GM12878 (cell line): ENCODE results near the gene RAP1GAP2. TPM values are rescaled to one million over a fixed set of nuclear protein-coding genes. Genes with fewer than 3 reads are reported as not detected.

Experiments used
- ATAC-seq: fragments of 200-7000 bp; cut with Tn5 transposase; 3 replicates; pipeline ENCODE4 v1.9.1; 2020; ENCODE audit warnings: mild to moderate bottlenecking, moderate library complexity
- BruUV-seq: library from RNA; stranded (reverse); fragments of 400-500 nt; replicated peaks from 2 replicates; lab custom pipeline; 2021; lab: Mats Ljungman, UMichigan
- CTCF ChIA-PET: fragments of 300-600 bp; sonication (Branson Sonifier 250); formaldehyde crosslinking; extraction: SDS; loops from one replicate; lab custom pipeline; 2021; ENCODE audit warnings: inconsistent platforms; lab: Yijun Ruan, JAX
- POLR2A ChIA-PET: fragments of 350-600 bp; formaldehyde crosslinking; extraction: SDS; loops from one replicate; lab custom pipeline; 2021; ENCODE audit warnings: inconsistent platforms; lab: Charles Lee
- RAD21 ChIA-PET: fragments of 300-600 bp; sonication (Branson Sonifier 250); formaldehyde crosslinking; loops from one replicate; lab custom pipeline; 2023; ENCODE audit warnings: antibody characterized with exemption; ENCODE audit not compliant: unreplicated experiment; lab: Charles Lee
- SMC1A ChIA-PET: fragments of 300-600 bp; sonication (Branson Sonifier 250); formaldehyde crosslinking; loops from one replicate; lab custom pipeline; 2023; ENCODE audit not compliant: unreplicated experiment, uncharacterized antibody; lab: Charles Lee
- DNase-seq: peaks from one replicate; pipeline ENCODE4 v3.0.0-alpha.2; 2011; ENCODE audit warnings: low read depth, low spot score
- FAIRE-seq: peaks from 3 replicates; lab custom pipeline; 2011; peaks lifted over from hg19 to GRCh38; lab: Jason Lieb, UNC
- H2AFZ ChIP-seq: 2 replicates; pipeline ENCODE4 v1.6.0; 2011; ENCODE audit warnings: low read depth, low read length, control low read depth; ENCODE audit not compliant: control insufficient read depth
- H3K27ac ChIP-seq: 2 replicates; pipeline ENCODE4 v1.5.1; 2011; ENCODE audit warnings: control low read depth; ENCODE audit not compliant: control insufficient read depth, insufficient read depth
- H3K27me3 ChIP-seq, 2 experiments: replicated peaks in 1 of 2; 2 replicates each; pipeline versions ENCODE4 v1.6.0 to v1.6.1; 2011; ENCODE audit warnings: low read length in 1 of 2; ENCODE audit not compliant: control insufficient read depth in 2 of 2, insufficient read depth in 2 of 2
- H3K36me3 ChIP-seq, 2 experiments: 2 replicates each; pipeline ENCODE4 v1.5.1; 2011; ENCODE audit warnings: low read length in 1 of 2; ENCODE audit not compliant: control insufficient read depth in 2 of 2, insufficient read depth in 2 of 2
- H3K4me1 ChIP-seq: 2 replicates; pipeline ENCODE4 v1.6.1; 2011; ENCODE audit warnings: mild to moderate bottlenecking, low read length, moderate library complexity, mixed read lengths; ENCODE audit not compliant: control insufficient read depth, insufficient read depth
- H3K4me2 ChIP-seq: 2 replicates; pipeline ENCODE4 v1.6.0; 2011; ENCODE audit warnings: control low read depth; ENCODE audit not compliant: control insufficient read depth, insufficient read depth
- H3K4me3 ChIP-seq: fragments of 200-600 bp; sonication (generic); 2 replicates; pipeline ENCODE4 v1.5.1; 2016
- H3K79me2 ChIP-seq: 2 replicates; pipeline ENCODE4 v1.6.0; 2011; ENCODE audit warnings: low read length; ENCODE audit not compliant: control insufficient read depth, insufficient read depth
- H3K9ac ChIP-seq: 2 replicates; pipeline ENCODE4 v1.8.0; 2011; ENCODE audit warnings: low read length, control low read depth, mixed read lengths; ENCODE audit not compliant: control insufficient read depth, insufficient read depth
- H3K9me3 ChIP-seq: replicated peaks from 3 replicates; pipeline ENCODE4 v1.5.1; 2011; ENCODE audit warnings: mild to moderate bottlenecking, low read length; ENCODE audit not compliant: control insufficient read depth, insufficient read depth
- H4K20me1 ChIP-seq: 2 replicates; pipeline ENCODE4 v1.6.0; 2011; ENCODE audit not compliant: control insufficient read depth, insufficient read depth
- KAT2A ChIP-seq: conservative IDR thresholded peaks from 2 replicates; pipeline ENCODE4 v1.6.1; 2011; ENCODE audit warnings: low read depth, low read length; ENCODE audit not compliant: control insufficient read depth
- NFXL1 ChIP-seq: fragments of 450-650 bp; IDR thresholded peaks from 2 replicates; pipeline ENCODE4 v1.6.1; 2017; ENCODE audit warnings: antibody characterized with exemption, mild to moderate bottlenecking, borderline replicate concordance
- RELA ChIP-seq: fragments of 450-650 bp; IDR thresholded peaks from 2 replicates; pipeline ENCODE4 v1.8.0; 2014; ENCODE audit warnings: borderline replicate concordance; ENCODE audit not compliant: partially characterized antibody
- STAT1 ChIP-seq: fragments of 450-650 bp; conservative IDR thresholded peaks from 2 replicates; pipeline ENCODE4 v1.6.1; 2014; ENCODE audit warnings: antibody characterized with exemption, mild to moderate bottlenecking
- SUZ12 ChIP-seq: fragments of 200-600 bp; sonication (generic); IDR thresholded peaks from one replicate; pipeline ENCODE4 v1.6.1; 2018; ENCODE audit warnings: antibody characterized with exemption, mild to moderate bottlenecking; ENCODE audit not compliant: unreplicated experiment
- WGBS: methylation state at CpG from one replicate; pipeline ENCODE4 v1.1.6; 2016; ENCODE audit warnings: low lambda C conversion rate; ENCODE audit not compliant: insufficient replicate concordance, insufficient coverage; ENCODE audit errors: missing lambda C conversion rate; 5-methylcytosine and 5-hydroxymethylcytosine counted together
- in situ Hi-C: fragments of 300-500 bp; cut with MboI; formaldehyde crosslinking; loops from 9 replicates; pipeline ENCODE4 v1.14.3; 2018; ENCODE audit warnings: mixed read lengths
- intact Hi-C: fragments of 100-400 bp; cut with micrococcal nuclease; formaldehyde crosslinking; loops from one replicate; pipeline ENCODE4 v1.14.2; 2022; ENCODE audit not compliant: unreplicated experiment
- polyA plus RNA-seq, 11 experiments: library from polyadenylated mRNA; depleted of rRNA in 4 of 11; unstranded in 6 of 11; stranded (reverse) in 5 of 11; fragments of >200 nt; fragmentation: Nextera tagmentation in 4 of 11; fragmentation: Illumina TruSeq in 1 of 11; extraction: Ambion mirVana in 4 of 11; extraction: Trizol in 1 of 11; gene quantifications; 1 replicate in 1 of 11; 2 replicates in 10 of 11; pipeline versions ENCODE4 v1.2.1 to v1.2.3, GENCODE V29; 2011 to 2016; ENCODE audit warnings: inconsistent platforms in 2 of 11, missing spikeins in 2 of 11, low read depth in 1 of 11
- total RNA-seq, 4 experiments: library from RNA; depleted of rRNA in 3 of 4; stranded (reverse); fragments of >200 nt in 3 of 4; fragmentation: Illumina TruSeq in 1 of 4; extraction: Trizol in 1 of 4; gene quantifications; 2 replicates each; pipeline versions ENCODE4 v1.2.1 to v1.2.3, GENCODE V29; 2013 to 2021

Gene RAP1GAP2
- total and polyA plus RNA-seq, 10 of the 15 experiments (the other 5 are each of a cell fraction or from before 2014, with no cell fraction given), result 0.03 to 0.95 (median 0.49) TPM; not detected in 2

GRCh38 chr17:2853283-2854142 lies 57.3 kb downstream of the RAP1GAP2 start:
- no peak for FAIRE-seq
- no peak overlapping the region for H3K4me3 ChIP-seq
- ChIA-PET POLR2A (no interaction called here), SMC1A (no interaction called here), RAD21 (no interaction called here), CTCF (no interaction called here)
- peaks cover 15 to 19% of the 10 kb centered on the region in 2 experiments for H3K27me3 ChIP-seq
- in situ Hi-C loops (no loop called here), intact Hi-C loops (no loop called here)
- no peak overlapping the region for H3K9ac ChIP-seq
- ATAC-seq, result no peak
- H4K20me1 ChIP-seq, result peaks cover 2% of the 10 kb centered on the region
- H2AFZ ChIP-seq, result no peak overlapping the region
- 1% methylated on average over 31 of the region's 119 CpGs for WGBS
- no peaks in the 10 kb centered on the region for H3K36me3 ChIP-seq
- H3K27ac ChIP-seq, result no peak overlapping the region
- H3K4me2 ChIP-seq, result peak overlapping the region; percentile 25; the same call in 1 of the 2 replicates
- no peaks in the 10 kb centered on the region for H3K9me3 ChIP-seq
- no TSS peak for BruUV-seq
- H3K79me2 ChIP-seq, result no peaks in the 10 kb centered on the region
- H3K4me1 ChIP-seq, result no peaks in the 10 kb centered on the region
- DNase-seq, result no peak
- TF ChIP-seq SUZ12 (peak; percentile 87), NFXL1 (no peak), RELA (no peak), STAT1 (no peak), KAT2A (no peak)
